ENCODE data around the gene SCAMP1. TPM values are rescaled to one million over a fixed set of nuclear protein-coding genes. Genes with fewer than 3 reads are reported as not detected.

Gene SCAMP1
- total and polyA plus RNA-seq, 2 of the 13 experiments (the other 11 are each of a cell fraction or from before 2014, with no cell fraction given): 18.2 to 33.7 TPM

DNA sequence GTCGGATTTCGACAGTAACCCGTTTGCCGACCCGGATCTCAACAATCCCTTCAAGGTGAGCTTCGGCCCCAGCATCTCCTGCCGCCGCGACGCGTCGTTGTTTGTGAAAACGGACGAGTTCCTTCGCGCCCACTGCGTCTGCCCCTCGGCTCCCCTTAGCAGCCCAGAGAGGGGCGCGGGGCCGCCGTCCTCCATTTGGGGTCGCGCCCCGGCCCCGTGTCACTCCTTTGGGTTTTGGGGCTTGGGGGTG lies 182 bp downstream of the SCAMP1 start (continued):
- TF ChIP-seq, protein P1, sequence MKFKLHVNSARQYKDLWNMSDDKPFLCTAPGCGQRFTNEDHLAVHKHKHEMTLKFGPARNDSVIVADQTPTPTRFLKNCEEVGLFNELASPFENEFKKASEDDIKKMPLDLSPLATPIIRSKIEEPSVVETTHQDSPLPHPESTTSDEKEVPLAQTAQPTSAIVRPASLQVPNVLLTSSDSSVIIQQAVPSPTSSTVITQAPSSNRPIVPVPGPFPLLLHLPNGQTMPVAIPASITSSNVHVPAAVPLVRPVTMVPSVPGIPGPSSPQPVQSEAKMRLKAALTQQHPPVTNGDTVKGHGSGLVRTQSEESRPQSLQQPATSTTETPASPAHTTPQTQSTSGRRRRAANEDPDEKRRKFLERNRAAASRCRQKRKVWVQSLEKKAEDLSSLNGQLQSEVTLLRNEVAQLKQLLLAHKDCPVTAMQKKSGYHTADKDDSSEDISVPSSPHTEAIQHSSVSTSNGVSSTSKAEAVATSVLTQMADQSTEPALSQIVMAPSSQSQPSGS (CRISPR knock-in tag; IDR thresholded peaks at IDR 0.05): no peak
- TF ChIP-seq YEATS2 (CRISPR knock-in tag; IDR thresholded peaks at IDR 0.05; ENCODE audit: borderline replicate concordance): no peak
- 0 out of 2 replicates have a peak, but pooled peaks have one; percentile 3 for TF ChIP-seq KLF6 (CRISPR knock-in tag; IDR thresholded peaks at IDR 0.05)
- no peak for TF ChIP-seq ZNF326 (CRISPR knock-in tag; IDR thresholded peaks at IDR 0.05; ENCODE audit: borderline replicate concordance)
- peak; percentile 13; the same call in 1 of the 2 replicates for TF ChIP-seq ATF7-NPFF (CRISPR knock-in tag; IDR thresholded peaks at IDR 0.05; ENCODE audit: low read depth)
- TF ChIP-seq ZNF282 (IDR thresholded peaks at IDR 0.05; ENCODE audit: partially characterized antibody): no peak
- TF ChIP-seq ARNT2 (CRISPR knock-in tag; IDR thresholded peaks at IDR 0.05; ENCODE audit: low read depth): 0 out of 2 replicates have a peak, but pooled peaks have one; percentile 31
- 0 out of 2 replicates have a peak, but pooled peaks have one; percentile 3 for TF ChIP-seq ZNF335 (CRISPR knock-in tag; IDR thresholded peaks at IDR 0.05)
- peak; percentile 54; the same call in 1 of the 2 replicates for TF ChIP-seq SALL1 (CRISPR knock-in tag; IDR thresholded peaks at IDR 0.05)
- no peak for TF ChIP-seq JUN (CRISPR knock-in tag; IDR thresholded peaks at IDR 0.05)
- TF ChIP-seq REXO4 (CRISPR knock-in tag; IDR thresholded peaks at IDR 0.05; ENCODE audit: borderline replicate concordance): no peak
- TF ChIP-seq NFE2L2 (IDR thresholded peaks at IDR 0.05; ENCODE audit: low read length): no peak
- TF ChIP-seq FOXC1 (CRISPR knock-in tag; IDR thresholded peaks at IDR 0.05; ENCODE audit: borderline replicate concordance): no peak; the same call in 1 of the 2 replicates
- no peak for TF ChIP-seq ZNF589 (CRISPR knock-in tag; conservative IDR thresholded peaks at IDR 0.05)
- TF ChIP-seq FIP1L1 (IDR thresholded peaks at IDR 0.05; ENCODE audit: borderline replicate concordance, insufficient read depth, low read depth, low read length): no peak
- TF ChIP-seq ZSCAN12 (CRISPR knock-in tag; IDR thresholded peaks at IDR 0.05): no peak
- TF ChIP-seq, protein P2, sequence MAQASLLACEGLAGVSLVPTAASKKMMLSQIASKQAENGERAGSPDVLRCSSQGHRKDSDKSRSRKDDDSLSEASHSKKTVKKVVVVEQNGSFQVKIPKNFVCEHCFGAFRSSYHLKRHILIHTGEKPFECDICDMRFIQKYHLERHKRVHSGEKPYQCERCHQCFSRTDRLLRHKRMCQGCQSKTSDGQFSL (CRISPR knock-in tag; IDR thresholded peaks at IDR 0.05): no peak

All from HepG2 (cell line).